22Rv1 (cell line): ENCODE measurements around the gene DNPEP.
"Not testable (repeated sequence)": the region's sequence is repeated elsewhere in the genome, so short reads cannot be mapped to it uniquely, and the experiment has no call there.

Source experiments
- H3K27ac ChIP-seq: fragments of 450-650 bp; 2 replicates; pipeline ENCODE4 v1.5.1; 2017
- ZFX ChIP-seq: fragments of 450-650 bp; IDR thresholded peaks from 2 replicates; pipeline ENCODE4 v1.6.1; 2017; ENCODE audit warnings: antibody characterized with exemption, borderline replicate concordance
- TF ChIP-seq, protein P1 (sequence below): fragments of 450-650 bp; IDR thresholded peaks from 2 replicates; pipeline ENCODE4 v1.5.1; 2017; ENCODE audit warnings: mild to moderate bottlenecking

DNPEP gene

DNA sequence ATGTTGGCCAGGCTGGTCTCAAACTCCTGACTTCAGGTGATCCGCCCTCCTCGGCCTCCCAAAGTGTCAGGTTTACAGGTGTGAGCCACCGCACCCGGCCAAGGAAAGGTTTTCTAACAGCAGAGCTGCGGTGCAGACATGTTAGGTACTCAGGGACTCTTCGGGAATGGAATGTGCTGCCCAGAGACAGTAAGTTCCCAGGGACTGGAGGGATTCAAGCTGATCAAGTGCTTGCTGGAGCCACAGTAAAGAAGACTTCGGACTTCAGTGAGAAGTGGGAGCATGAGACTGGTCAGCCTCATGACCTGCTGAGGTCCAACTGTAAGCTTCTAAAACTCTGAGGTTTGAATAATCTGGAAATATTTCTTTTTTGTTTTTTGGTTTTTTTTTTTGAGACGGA lies 22.7 kb upstream of the DNPEP start:
- TF ChIP-seq ZFX: no peak

DNA sequence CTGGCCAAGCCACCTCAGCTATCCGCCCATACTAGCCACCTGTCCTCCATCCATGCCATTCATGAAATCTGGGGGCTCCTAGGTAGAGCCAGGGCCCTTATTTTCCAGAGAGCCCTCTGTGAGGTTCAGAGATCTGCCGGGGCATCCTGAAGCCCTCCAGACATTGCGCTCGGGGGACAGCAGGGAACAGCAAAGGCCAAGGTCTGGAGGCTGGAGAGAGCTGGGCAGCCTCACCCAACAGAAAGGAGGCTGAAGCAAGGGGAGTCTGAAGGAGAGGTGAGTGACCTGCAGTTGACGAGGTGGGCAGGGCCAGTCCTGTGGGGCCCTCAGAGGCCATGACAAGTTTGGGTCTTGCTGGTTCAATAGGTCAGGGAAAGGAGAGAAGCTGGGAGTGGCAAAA lies 21.9 kb upstream of the DNPEP start:
- H3K27ac ChIP-seq: no peak overlapping the region
- TF ChIP-seq, protein P1, sequence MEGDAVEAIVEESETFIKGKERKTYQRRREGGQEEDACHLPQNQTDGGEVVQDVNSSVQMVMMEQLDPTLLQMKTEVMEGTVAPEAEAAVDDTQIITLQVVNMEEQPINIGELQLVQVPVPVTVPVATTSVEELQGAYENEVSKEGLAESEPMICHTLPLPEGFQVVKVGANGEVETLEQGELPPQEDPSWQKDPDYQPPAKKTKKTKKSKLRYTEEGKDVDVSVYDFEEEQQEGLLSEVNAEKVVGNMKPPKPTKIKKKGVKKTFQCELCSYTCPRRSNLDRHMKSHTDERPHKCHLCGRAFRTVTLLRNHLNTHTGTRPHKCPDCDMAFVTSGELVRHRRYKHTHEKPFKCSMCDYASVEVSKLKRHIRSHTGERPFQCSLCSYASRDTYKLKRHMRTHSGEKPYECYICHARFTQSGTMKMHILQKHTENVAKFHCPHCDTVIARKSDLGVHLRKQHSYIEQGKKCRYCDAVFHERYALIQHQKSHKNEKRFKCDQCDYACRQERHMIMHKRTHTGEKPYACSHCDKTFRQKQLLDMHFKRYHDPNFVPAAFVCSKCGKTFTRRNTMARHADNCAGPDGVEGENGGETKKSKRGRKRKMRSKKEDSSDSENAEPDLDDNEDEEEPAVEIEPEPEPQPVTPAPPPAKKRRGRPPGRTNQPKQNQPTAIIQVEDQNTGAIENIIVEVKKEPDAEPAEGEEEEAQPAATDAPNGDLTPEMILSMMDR: no peak
- TF ChIP-seq ZFX: no peak

More for the DNA sequence above, 22.7 kb upstream of the DNPEP start:
- no peak overlapping the region for H3K27ac ChIP-seq

DNA sequence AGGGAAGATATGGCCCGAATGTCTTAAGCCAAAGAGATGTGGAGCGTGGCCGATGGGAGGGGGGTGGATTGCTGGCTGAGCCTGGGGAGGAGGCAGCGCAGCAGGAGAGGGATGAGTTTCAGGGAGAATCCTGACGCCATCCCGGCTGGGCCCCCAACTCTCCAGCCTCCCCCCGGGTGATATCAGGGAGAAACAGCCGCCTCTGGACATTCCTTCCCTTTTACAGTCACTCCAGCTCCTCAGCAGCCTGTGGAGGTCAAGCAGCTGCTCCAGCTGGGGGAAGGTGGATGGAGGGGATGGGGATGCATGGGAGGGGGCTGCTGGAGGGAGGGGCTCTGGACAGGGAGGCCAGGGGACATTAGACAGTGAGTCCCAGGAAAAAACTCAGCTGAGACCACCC lies 20.9 kb upstream of the DNPEP start:
- no peak for TF ChIP-seq ZFX
- TF ChIP-seq, protein P1: no peak
- H3K27ac ChIP-seq: no peak overlapping the region

DNA sequence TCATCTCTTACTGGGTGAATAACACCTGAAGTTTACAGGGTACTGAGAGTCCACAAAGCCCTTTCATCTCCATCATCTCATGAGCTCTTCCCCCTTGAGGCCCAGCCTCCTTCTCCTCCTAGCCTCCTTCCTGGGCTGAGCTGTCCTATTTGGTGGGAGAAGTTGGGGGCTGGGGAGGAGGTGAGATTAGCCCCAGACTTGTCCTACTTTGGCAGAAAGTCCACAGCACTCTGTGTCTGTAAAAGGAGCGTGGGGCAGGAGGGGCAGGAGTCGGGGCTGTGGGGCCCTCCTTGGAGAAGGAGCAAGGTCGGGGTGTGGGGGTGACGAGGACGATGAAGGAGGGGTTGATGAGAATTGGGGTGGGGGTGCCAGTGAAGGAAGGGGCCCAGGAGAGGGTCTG lies 20.5 kb upstream of the DNPEP start:
- no peak overlapping the region for H3K27ac ChIP-seq
- no peak for TF ChIP-seq ZFX
- TF ChIP-seq, protein P1: no peak

DNA sequence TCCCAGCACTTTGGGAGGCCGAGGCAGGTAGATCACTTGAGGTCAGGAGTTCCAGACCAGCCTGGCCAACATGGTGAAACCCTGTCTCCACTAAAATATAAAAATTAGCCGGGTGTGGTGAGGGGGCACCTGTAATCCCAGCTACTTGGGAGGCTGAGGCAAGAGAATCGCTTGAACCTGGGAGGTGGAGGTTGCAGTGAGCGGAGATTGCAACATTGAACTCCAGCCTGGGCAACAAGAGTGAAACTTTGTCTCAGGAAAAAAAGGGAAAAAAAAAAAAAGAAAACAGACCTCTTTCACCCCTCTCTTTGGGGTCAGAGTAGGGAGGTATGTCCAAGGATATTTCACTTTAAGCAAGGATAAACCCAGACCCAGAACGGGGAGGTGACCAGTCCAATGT lies 19.6 kb upstream of the DNPEP start:
- not testable (repeated sequence) for H3K27ac ChIP-seq

DNA sequence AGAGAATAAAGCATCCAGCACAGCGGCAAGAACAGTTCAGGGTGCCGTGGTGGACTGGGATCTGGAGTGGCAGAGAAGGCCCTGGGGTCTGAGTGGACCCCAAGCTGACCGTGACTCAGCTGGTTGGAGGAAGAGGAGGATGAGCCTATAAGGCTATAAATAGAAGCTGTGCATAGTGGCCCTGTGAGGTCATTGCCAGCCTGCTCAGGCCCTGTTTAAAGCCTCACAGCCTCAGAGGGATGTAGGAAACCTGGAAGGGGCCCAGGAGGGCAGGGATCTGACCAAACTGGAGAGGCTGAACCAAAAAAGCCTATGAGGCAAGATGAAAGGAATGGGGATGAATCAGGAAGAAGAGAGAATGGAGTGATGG lies 19.1 kb upstream of the DNPEP start:
- no peak for TF ChIP-seq ZFX
- TF ChIP-seq, protein P1: no peak
- H3K27ac ChIP-seq: no peak overlapping the region

DNA sequence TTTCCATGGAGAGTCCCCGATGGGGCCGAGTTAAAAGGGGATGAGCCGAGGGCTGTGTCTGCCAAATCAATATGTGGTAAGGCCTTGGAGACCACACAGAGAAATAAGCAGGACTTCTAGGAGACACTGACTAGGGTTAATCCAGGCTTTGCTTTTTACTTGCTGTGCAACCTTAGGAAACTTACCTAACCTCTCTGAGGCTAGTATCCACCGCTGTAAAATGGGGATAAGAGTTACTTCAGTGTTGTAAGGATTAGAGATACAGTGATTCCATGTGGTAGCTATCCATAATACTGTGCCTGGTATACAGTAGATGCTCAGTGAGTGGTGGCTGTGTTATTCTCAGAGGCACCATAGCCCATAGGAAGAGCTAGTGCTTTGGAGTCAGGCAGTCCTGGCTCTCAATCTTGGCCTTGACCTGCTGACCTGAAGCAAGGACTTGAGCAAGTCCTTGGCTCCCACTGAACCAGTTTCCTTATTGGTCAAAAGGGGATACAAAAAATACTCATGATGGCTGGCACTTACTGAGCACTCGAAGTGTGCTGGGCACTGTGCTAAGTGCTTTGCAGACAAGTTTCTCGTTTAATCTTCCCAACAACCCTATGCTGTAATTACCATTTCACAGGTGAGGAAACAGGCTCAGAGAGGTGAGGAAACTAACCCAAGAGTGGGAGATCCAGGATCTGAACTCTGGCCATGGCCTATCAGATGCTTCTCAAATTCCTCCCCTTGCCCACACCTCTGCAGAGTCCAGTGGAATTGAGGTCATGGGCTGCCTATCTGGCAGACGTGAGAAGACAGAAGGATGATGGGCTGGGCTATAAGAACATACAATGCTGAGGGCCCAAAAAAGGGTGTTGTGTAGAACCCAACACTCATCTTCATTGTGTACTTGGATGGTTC lies 18.5 kb upstream of the DNPEP start:
- TF ChIP-seq, protein P1: no peak
- no peak for TF ChIP-seq ZFX
- no peak overlapping the region for H3K27ac ChIP-seq

DNA sequence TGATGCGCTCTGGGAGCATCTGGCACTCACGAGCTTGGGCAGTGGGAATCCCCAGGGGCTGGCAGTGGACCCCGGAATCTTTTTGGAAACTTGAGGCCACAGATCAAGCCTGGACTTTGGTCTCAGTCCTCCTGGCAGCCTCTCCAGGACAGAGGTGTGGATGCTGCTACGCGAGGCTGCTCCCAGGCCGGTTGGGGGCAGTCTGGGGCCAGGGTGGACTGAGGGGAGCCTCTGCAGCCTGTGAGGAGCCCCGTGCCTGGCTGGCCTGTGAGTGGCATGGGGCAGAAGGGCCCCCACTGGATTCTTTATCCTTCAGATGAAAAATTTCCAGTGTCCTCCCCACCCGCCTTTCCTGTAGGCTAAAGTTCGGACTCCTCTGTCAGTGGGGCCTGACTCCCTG lies 17.7 kb upstream of the DNPEP start:
- H3K27ac ChIP-seq: no peak overlapping the region
- TF ChIP-seq, protein P1: peak; percentile 18; the same call in 1 of the 2 replicates
- no peak for TF ChIP-seq ZFX
